ENCODE results near the gene AOC3. TPM values are rescaled to one million over a fixed set of nuclear protein-coding genes. Genes with fewer than 3 reads are reported as not detected.
"Not testable (repeated sequence)": the region's sequence is repeated elsewhere in the genome, so short reads cannot be mapped to it uniquely, and the experiment has no call there.

The AOC3 gene
- polyA plus RNA-seq, 3 donors = 0.85 TPM; not detected in 2

GRCh38 chr17:42880776-42881310 is 29.8 kb downstream of the AOC3 start:
- H3K9me3 Mint-ChIP-seq = peaks cover 0 to 5% (median 0%) of the 10 kb centered on the region in 7 donors
- Histone ChIP-seq H4K20me1 (ENCODE audit: insufficient read depth, low read length) (no peaks in the 10 kb centered on the region), H3K27ac (ENCODE audit: low read depth in 1 of 2, low read length in 2 of 2) (no peak overlapping the region), H3K9me3 (replicated peaks in 1 of 2; ENCODE audit: control insufficient read depth in 1 of 2, insufficient read depth in 1 of 2, low read length in 2 of 2) (no peaks in the 10 kb centered on the region), H3K27me3 (ENCODE audit: control insufficient read depth in 2 of 2, insufficient read depth in 2 of 2, low read length in 2 of 2) (no peaks in the 10 kb centered on the region), H3K4me3 (replicated peaks in 1 of 3; ENCODE audit: low read depth in 2 of 3, low read length in 3 of 3) (no peak overlapping the region), H3K4me2 (replicated peaks; ENCODE audit: extremely low read depth, low read length, poor library complexity, severe bottlenecking) (no peak overlapping the region), H2AFZ (ENCODE audit: insufficient read depth, low read depth, low read length, poor library complexity, severe bottlenecking) (no peak overlapping the region), H3K36me3 (replicated peaks in 1 of 2; ENCODE audit: control insufficient read depth in 1 of 2, insufficient read depth in 2 of 2, low read length in 2 of 2) (no peaks in the 10 kb centered on the region), H3K9ac (ENCODE audit: insufficient read depth, low read length, poor library complexity, severe bottlenecking) (no peak overlapping the region), H3K79me2 (ENCODE audit: insufficient read depth, low read length) (no peaks in the 10 kb centered on the region), H3K4me1 (ENCODE audit: control insufficient read depth in 1 of 2, insufficient read depth in 2 of 2, low read length in 2 of 2) (peaks cover 9 to 14% of the 10 kb centered on the region in 2 donors)
- TF ChIP-seq CTCF (IDR thresholded peaks at IDR 0.05) = no peak
- H3K27me3 Mint-ChIP-seq (ENCODE audit: low read depth in 3 of 3) = peaks cover 7 to 12% (median 12%) of the 10 kb centered on the region in 3 donors
- peak overlapping the region in 1 of 7 donors; percentile 61 for H3K27ac Mint-ChIP-seq
- H3K4me3 Mint-ChIP-seq = no peak overlapping the region
- DNase-seq = no peak
- WGBS (ENCODE audit: insufficient coverage) = 93% methylated on average over 3 of the region's 5 CpGs
- intact Hi-C loops (cut with micrococcal nuclease) = no loop called here
- peaks cover 9% of the 10 kb centered on the region for H3K4me1 Mint-ChIP-seq
- H3K36me3 Mint-ChIP-seq = no peaks in the 10 kb centered on the region

DNA sequence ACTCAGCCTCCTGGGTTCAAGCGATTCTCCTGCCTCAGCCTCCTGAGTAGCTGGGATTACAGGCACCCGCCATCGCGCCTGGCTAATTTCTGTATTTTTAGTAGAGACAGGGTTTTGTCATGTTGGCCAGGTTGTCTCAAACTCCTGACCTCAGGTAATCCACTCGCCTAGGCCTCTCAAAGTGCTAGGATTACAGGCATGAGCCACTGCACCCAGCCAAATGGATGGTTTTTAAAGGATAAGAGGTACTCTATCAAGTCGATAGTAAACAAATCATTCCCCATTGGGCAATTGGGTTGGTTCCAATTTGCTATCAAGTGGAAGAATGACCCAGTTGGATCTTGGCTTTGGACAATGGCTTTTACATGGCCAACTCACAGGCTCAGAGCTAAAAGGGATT is 30.7 kb downstream of the AOC3 start:
- H3K4me3 ChIP-seq (replicated peaks in 1 of 3; ENCODE audit: low read depth in 2 of 3, low read length in 3 of 3); H3K27ac ChIP-seq (ENCODE audit: low read depth in 1 of 2, low read length in 2 of 2); H3K79me2 ChIP-seq (ENCODE audit: insufficient read depth, low read length); H3K9me3 ChIP-seq (replicated peaks in 1 of 2; ENCODE audit: control insufficient read depth in 1 of 2, insufficient read depth in 1 of 2, low read length in 2 of 2); H3K27me3 ChIP-seq (ENCODE audit: control insufficient read depth in 2 of 2, insufficient read depth in 2 of 2, low read length in 2 of 2); H3K36me3 Mint-ChIP-seq; H3K9me3 Mint-ChIP-seq; H3K4me3 Mint-ChIP-seq; H4K20me1 ChIP-seq (ENCODE audit: insufficient read depth, low read length); H3K9ac ChIP-seq (ENCODE audit: insufficient read depth, low read length, poor library complexity, severe bottlenecking); H3K36me3 ChIP-seq (replicated peaks in 1 of 2; ENCODE audit: control insufficient read depth in 1 of 2, insufficient read depth in 2 of 2, low read length in 2 of 2); intact Hi-C loops (cut with micrococcal nuclease); DNase-seq; H3K27ac Mint-ChIP-seq; H3K4me2 ChIP-seq (replicated peaks; ENCODE audit: extremely low read depth, low read length, poor library complexity, severe bottlenecking); H2AFZ ChIP-seq (ENCODE audit: insufficient read depth, low read depth, low read length, poor library complexity, severe bottlenecking): not testable (repeated sequence)
- Mint-ChIP-seq H3K27me3 (ENCODE audit: low read depth in 3 of 3) (peaks cover 7 to 12% (median 12%) of the 10 kb centered on the region in 3 donors), H3K4me1 (peaks cover 18% of the 10 kb centered on the region)
- peaks cover 17 to 22% of the 10 kb centered on the region in 2 donors for H3K4me1 ChIP-seq (ENCODE audit: control insufficient read depth in 1 of 2, insufficient read depth in 2 of 2, low read length in 2 of 2)
- 100% methylated on average over 1 of the region's 6 CpGs for WGBS (ENCODE audit: insufficient coverage)

All from CD14-positive monocyte (primary cell).